K562 (cell line): ENCODE measurements around the gene TMTC2. TPM values are rescaled to one million over a fixed set of nuclear protein-coding genes. Genes with fewer than 3 reads are reported as not detected.

ENCODE experiments used
- PHF20 ChIP-seq: fragments of 450-650 bp; IDR thresholded peaks from 2 replicates; pipeline ENCODE4 v1.6.1; 2018; ENCODE audit not compliant: partially characterized antibody
- ZNF12 ChIP-seq: sonication (generic); formaldehyde crosslinking; IDR thresholded peaks from 2 replicates; pipeline ENCODE4 v1.4.0; 2020; ENCODE audit warnings: mild to moderate bottlenecking, missing genetic modification reagents
- polyA plus RNA-seq, 8 experiments: library from polyadenylated mRNA; depleted of rRNA in 4 of 8; stranded (reverse) in 5 of 8; unstranded in 3 of 8; fragments of >200 nt; fragmentation: Nextera tagmentation in 2 of 8; fragmentation: Illumina TruSeq in 1 of 8; extraction: Ambion mirVana in 2 of 8; extraction: Trizol in 1 of 8; gene quantifications; 2 replicates each; pipeline versions ENCODE4 v1.2.1 to v1.2.3, GENCODE V29; 2011 to 2014; ENCODE audit warnings: inconsistent platforms in 1 of 8, missing spikeins in 1 of 8
- total RNA-seq, 7 experiments: library from RNA; depleted of rRNA in 6 of 7; stranded (reverse); fragments of >200 nt in 6 of 7; fragmentation: Illumina TruSeq in 2 of 7; extraction: Trizol in 2 of 7; gene quantifications; 2 replicates each; pipeline versions ENCODE4 v1.2.1 to v1.2.3, GENCODE V29; 2011 to 2021; ENCODE audit warnings: low replicate concordance in 1 of 7
- TF ChIP-seq, protein P1 (sequence below): fragments of 250-450 bp; sonication (Bioruptor Pico); IDR thresholded peaks from 2 replicates; pipeline ENCODE4 v1.8.0; 2022; ENCODE audit warnings: moderate library complexity, mild to moderate bottlenecking, inconsistent platforms
- TF ChIP-seq, protein P2 (sequence below), 3 experiments: fragments of 200-800 bp in 1 of 3; fragments of 250-450 bp in 1 of 3; fragments of 450-650 bp in 1 of 3; sonication (Bioruptor Pico) in 1 of 3; sonication (Bioruptor generic) in 1 of 3; formaldehyde crosslinking in 1 of 3; IDR thresholded peaks; 2 replicates each; pipeline versions ENCODE4 v1.6.1 to v1.8.0; 2016 to 2022; ENCODE audit warnings: mild to moderate bottlenecking in 2 of 3, missing genetic modification characterization in 2 of 3, missing compliant biosample characterization in 1 of 3, moderate library complexity in 1 of 3
- TF ChIP-seq, protein P3 (sequence below): fragments of 450-650 bp; IDR thresholded peaks from 2 replicates; pipeline ENCODE4 v1.7.0; 2016; ENCODE audit warnings: borderline replicate concordance

Gene TMTC2
- total and polyA plus RNA-seq, 9 of the 15 experiments (the other 6 are each of a cell fraction or from before 2014, with no cell fraction given) = 0.29 to 1.1 (median 0.55) TPM

DNA sequence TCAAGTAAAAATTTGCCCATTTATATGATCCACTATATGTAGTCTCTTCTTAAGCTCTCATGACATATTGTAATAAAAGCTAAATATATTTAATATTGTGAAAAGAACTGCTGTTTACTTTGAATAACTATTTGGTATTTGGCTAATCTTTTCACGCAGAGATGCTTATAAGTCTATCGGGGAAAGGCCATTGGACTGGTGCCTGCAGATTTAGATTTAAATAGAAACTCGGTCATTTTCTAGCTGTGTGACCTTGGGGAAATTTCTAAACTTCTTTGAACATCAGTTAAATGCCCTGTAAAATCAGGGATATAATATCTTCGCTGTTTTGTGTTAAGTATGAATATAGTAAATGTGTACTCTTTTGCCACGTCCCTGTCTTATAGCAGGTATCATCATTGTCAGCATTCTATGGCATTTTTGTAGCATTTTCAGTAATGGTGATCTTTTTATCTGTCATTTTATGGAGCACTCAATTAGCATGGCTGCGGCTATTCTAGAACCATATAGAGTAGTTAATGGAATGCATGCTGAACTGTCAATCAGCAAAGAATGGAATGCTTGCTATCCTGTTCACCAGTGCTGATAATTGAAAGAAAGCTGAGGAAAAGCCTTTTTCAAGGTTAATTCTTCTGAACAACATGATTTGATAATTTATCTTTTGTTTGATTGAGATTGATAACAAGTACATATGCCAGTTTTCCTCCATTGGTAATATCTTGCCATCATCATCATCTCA, 181.2 kb downstream of the TMTC2 start (continued):
- TF ChIP-seq, protein P1, sequence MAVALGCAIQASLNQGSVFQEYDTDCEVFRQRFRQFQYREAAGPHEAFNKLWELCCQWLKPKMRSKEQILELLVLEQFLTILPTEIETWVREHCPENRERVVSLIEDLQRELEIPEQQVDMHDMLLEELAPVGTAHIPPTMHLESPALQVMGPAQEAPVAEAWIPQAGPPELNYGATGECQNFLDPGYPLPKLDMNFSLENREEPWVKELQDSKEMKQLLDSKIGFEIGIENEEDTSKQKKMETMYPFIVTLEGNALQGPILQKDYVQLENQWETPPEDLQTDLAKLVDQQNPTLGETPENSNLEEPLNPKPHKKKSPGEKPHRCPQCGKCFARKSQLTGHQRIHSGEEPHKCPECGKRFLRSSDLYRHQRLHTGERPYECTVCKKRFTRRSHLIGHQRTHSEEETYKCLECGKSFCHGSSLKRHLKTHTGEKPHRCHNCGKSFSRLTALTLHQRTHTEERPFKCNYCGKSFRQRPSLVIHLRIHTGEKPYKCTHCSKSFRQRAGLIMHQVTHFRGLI (CRISPR knock-in tag) = no peak
- TF ChIP-seq, protein P2, sequence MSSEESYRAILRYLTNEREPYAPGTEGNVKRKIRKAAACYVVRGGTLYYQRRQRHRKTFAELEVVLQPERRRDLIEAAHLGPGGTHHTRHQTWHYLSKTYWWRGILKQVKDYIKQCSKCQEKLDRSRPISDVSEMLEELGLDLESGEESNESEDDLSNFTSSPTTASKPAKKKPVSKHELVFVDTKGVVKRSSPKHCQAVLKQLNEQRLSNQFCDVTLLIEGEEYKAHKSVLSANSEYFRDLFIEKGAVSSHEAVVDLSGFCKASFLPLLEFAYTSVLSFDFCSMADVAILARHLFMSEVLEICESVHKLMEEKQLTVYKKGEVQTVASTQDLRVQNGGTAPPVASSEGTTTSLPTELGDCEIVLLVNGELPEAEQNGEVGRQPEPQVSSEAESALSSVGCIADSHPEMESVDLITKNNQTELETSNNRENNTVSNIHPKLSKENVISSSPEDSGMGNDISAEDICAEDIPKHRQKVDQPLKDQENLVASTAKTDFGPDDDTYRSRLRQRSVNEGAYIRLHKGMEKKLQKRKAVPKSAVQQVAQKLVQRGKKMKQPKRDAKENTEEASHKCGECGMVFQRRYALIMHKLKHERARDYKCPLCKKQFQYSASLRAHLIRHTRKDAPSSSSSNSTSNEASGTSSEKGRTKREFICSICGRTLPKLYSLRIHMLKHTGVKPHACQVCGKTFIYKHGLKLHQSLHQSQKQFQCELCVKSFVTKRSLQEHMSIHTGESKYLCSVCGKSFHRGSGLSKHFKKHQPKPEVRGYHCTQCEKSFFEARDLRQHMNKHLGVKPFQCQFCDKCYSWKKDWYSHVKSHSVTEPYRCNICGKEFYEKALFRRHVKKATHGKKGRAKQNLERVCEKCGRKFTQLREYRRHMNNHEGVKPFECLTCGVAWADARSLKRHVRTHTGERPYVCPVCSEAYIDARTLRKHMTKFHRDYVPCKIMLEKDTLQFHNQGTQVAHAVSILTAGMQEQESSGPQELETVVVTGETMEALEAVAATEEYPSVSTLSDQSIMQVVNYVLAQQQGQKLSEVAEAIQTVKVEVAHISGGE (CRISPR knock-in tag; IDR thresholded peaks at IDR 0.05) = no peak
- TF ChIP-seq, protein P3, sequence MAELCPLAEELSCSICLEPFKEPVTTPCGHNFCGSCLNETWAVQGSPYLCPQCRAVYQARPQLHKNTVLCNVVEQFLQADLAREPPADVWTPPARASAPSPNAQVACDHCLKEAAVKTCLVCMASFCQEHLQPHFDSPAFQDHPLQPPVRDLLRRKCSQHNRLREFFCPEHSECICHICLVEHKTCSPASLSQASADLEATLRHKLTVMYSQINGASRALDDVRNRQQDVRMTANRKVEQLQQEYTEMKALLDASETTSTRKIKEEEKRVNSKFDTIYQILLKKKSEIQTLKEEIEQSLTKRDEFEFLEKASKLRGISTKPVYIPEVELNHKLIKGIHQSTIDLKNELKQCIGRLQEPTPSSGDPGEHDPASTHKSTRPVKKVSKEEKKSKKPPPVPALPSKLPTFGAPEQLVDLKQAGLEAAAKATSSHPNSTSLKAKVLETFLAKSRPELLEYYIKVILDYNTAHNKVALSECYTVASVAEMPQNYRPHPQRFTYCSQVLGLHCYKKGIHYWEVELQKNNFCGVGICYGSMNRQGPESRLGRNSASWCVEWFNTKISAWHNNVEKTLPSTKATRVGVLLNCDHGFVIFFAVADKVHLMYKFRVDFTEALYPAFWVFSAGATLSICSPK = no peak
- TF ChIP-seq PHF20 (no peak), ZNF12 (CRISPR knock-in tag) (no peak)
